Measurements from ENCODE around the gene RPP25L.

- no peak for TF ChIP-seq POLR2A (IDR thresholded peaks at IDR 0.05; ENCODE audit: low read length)
- no peak for TF ChIP-seq GATA1 (IDR thresholded peaks at IDR 0.05; ENCODE audit: low read depth, low read length)
Measured at GRCh38 chr9:34574571-34574970, 37.3 kb downstream of the RPP25L start.
